HG03196 (cell line): ENCODE data around the gene EIPR1.

Experiments used
- ATAC-seq: cut with Tn5 transposase; IDR thresholded peaks from one replicate; pipeline ENCODE4 v1.9.1; 2021; ENCODE audit not compliant: unreplicated experiment

Gene EIPR1

DNA sequence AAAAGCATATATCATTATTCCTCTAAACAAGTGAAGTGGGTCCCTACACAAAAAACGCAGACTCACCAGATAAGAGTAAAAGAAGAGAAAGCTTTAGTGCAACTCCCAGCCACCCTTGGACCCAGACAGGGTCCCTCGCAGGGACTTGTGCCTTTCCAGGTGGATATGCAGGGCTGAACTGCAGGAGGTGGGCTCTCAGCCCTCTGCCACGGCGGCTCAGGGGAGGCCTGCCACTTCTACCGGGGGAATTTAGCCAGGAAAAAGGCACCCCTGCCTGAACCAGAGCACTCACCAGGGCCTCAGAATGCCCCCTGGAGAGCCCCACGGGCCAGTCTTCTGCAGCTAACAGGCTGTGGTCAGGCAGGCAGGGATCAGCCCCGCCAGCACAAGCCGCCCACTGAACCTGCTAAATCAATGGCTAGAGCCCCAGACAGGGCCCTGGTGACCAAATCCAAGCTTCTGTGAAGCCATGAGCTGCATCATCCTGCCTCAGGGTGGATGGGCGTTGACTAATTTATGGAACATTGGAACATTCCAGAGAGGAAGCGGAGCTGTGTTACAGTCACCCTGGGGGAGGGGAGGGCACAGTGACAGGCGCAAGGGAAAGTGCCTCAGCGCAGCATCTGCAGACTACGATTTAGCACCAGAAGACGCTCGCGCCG is 209.3 kb downstream of the EIPR1 start:
- ATAC-seq: no peak

- no peak for ATAC-seq
Observed at GRCh38 chr2:3163401-3163800, 214.2 kb downstream of the EIPR1 start.

- ATAC-seq: no peak
Observed at GRCh38 chr2:3162442-3163077, 215.1 kb downstream of the EIPR1 start.

DNA sequence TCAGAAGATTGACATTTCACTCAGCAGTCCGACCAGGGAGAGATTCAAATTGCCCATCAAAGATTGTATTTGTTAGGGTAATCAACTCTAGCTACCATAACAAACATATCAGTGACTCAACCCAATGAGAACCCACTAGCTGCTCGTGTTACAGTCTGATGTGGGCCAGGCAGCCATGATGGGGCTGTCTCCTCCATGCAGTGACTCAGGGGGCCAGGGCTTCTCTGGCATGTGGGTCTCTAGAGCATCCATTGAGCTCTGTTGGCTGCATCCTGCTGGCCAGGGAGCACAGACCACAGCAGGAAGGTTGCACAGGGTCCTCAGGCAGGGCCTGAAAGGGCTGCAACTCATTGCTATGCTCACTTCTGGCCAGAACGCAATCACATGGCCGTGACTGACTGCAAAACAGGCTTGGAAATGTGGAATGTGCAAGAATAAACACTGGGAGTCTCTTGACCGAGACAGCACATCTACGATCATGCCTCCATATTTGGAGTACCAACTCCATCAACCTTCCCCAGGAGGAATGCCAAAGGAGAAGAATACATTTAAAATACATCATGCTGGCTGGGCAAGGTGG is 216.8 kb downstream of the EIPR1 start:
- ATAC-seq: no peak

GRCh38 chr2:3159782-3160545 is 217.7 kb downstream of the EIPR1 start:
- no peak for ATAC-seq

GRCh38 chr2:3154700-3155099 is 222.9 kb downstream of the EIPR1 start:
- ATAC-seq: no peak

DNA sequence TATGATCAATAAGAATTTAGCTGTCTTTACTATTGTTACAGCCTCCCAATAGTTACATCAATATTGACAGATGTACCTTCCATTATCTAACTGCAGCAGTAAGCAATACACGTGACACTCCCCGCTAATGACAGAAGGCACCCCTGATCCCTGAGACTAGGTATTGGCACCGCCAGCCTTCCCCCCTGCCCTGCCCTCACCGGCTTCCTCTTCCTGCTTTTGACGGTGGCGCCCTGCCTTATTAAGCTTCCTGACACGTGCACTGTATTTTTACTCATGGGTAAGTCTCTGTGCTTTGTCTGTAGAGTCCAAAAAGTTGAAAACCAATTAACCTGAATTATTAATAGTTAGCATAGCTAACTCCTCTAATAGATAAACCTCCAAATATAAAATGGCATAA is 223.5 kb downstream of the EIPR1 start:
- ATAC-seq: no peak

DNA sequence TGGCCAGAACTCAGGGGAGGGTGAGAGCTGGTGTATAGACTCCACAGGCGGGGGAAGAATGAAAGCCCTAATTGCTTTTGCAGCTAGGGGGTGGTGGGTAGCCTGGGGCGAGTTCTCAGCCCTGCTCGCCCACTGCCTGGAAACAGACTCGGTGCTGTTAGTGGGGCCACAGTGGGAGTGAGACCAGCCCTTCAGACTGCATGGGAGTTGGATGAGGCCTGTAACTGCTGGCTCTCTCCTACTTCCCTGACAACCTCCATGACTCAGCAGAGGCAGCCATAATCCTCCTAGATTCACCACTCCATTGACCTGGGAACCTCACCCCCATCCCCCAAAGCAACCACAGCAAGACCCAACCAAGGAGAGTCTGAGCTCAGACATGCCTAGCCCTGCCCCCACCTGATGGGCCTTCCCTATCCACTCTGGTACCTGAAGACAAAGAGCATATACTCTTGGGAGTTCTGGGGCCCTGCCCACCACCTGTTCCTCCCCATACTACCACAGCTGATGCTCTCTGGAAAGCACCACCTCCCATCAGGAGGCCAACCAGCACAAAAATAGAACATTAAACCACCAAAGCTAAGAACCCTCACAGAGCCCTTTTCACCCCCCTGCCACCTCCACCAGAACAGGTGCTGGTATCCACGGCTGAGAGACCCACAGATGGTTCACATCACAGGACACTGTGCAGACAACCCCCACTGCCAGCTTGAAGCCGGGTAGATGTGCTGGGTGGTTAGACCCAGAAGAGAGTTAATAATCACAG is 226.3 kb downstream of the EIPR1 start:
- peak; percentile 44 for ATAC-seq

DNA sequence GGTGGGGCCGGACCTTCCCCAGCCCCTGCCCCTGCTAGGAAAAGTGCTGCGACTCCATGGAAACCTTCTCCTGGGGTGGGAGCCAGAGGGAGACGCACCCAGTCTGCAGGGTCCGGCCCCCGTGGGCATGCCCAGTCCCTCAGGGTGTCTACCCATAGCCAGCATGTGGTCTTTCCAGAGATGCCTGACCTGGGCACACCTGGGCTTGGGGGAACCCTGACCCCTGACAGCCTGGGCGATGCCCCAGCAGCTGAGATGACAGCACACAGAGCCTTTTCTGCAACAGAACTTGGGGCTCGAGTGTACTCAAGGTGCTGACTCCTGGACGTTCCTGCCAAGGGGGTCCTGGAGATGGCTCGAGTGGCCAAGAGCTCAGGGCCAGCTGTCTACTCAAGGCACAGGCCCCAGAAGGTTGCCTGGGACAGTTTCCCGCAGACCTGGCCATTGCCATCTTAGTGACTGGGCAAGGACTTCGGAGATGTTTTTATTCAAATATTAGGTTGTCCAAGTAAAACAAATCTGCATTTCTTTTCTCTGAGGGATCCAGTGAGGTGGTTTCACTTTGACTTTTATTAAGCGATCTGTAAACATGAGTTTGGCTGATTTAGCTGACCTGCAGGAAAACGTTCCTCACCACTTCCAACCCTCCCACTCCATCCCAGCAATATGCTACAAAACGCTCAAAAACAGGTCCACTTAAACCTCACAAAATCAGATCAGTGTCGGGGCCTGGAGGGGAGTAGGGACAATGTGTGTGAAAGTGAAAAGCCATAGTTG is 228.0 kb downstream of the EIPR1 start:
- ATAC-seq: no peak

- no peak for ATAC-seq
Observed at GRCh38 chr2:3148716-3149115, 228.9 kb downstream of the EIPR1 start.

DNA sequence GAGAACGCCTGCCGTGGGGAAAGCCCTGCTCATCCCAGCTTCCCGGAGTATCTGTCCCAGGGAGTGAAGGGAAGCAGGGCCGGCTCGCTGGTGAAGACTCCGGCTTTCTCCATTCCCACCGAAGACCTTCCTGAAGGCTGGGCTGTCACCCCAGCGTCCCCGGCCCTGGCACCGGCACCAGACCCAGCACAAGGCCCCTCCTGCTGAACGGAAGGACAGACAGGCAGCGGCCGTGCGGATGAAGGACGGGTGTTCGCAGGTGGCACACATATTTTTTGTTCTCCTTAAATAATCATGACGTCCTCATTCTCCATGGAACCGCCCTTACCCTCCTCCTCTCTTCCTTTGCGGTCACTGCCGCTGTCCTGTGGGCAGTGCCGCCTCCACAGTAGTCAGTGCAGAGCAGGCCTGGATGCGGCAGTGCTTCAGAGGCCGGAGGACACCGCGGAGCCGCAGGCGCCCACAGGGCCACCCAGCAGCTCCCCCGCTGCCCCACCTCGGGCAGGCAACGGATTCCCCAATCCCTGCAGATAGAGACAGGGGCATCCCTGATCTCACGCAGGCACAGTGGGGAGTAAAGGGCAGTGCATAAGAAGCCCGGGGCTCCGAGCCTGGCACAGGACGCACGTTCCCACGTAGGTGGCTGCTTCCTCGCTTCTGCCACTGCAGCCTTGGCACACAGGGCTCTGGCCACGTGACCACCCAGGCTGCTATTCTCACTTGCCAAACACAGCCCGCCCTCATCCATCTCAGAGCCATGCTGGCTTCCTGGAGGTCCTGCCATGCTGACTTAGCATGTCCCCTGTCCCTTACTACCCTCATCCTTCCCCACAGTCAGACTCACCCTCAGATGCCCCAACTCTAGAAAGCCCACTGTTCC is 229.7 kb downstream of the EIPR1 start:
- ATAC-seq: no peak

- no peak for ATAC-seq
Observed at GRCh38 chr2:3146772-3147650, 230.6 kb downstream of the EIPR1 start.

GRCh38 chr2:3146175-3146574 is 231.4 kb downstream of the EIPR1 start:
- ATAC-seq: no peak

GRCh38 chr2:3145471-3146021 is 232.1 kb downstream of the EIPR1 start:
- ATAC-seq: no peak

DNA sequence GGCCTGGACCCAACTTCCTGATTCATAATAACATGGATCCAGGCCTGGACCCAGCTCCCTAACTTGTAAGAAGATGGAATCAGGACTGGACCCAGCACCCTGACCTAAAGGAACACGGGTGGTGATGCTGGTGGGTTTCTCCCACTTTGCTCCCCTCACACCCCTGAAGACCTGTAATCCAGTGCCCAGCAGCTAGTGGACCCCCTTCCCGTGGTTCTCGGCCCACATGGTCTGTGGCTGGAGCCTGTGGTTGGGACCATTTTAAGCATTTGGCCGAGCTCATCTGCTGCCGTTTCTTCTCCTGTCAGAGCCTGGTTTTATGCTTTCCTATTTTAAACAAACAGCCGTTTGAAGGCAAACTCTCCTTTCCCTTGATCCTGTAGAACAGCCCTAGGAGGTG is 232.8 kb downstream of the EIPR1 start:
- ATAC-seq: no peak

DNA sequence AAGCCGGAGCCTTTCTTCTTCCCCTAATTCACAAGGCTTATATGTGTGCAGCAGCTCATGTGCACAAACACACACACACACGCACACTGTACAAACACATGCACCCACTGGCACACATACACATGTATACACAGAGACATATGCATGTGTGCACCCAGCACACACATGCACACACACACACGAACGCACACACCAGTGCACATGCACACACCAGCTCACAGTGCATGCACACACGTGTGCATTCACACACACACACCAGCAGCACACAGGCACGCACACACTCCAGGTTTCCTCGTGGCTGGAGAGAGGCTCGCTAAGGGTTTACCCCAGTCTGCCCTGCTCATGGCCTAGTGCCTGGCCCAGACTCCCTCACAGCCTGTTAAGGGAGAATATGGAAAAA is 234.0 kb downstream of the EIPR1 start:
- no peak for ATAC-seq

- ATAC-seq: no peak
Observed at GRCh38 chr2:3142961-3143571, 234.6 kb downstream of the EIPR1 start.

DNA sequence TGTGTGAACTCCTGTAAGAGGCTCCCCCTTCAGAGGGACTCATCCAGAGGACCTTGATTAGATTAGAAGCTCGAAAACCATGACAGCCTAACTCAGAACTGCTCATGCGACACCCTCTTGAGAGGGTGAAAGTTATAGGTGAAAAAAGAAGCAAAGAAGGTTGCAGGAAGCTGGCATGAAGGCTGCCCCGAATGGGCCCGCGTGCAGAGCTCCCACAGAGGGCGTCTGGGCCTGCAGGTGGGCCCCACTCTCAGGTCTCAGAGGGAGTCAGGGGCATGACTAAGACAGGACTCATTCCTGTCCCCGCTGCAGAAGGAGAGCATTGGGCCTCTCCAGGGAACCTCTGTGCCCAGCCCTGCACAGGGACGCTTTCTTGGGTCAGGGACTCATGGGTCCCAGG is 235.4 kb downstream of the EIPR1 start:
- ATAC-seq: no peak
